Activated CD4-positive, CD25-positive, alpha-beta regulatory T cell treated with anti-CD3 and anti-CD28 coated beads, Interleukin-2, amount 50 U/mL, for 72 hours (primary cell): ENCODE data around the gene HTRA3.

Experiments
- DNase-seq: peaks from one replicate; pipeline ENCODE4 v3.0.0; 2021

HTRA3 gene

DNA sequence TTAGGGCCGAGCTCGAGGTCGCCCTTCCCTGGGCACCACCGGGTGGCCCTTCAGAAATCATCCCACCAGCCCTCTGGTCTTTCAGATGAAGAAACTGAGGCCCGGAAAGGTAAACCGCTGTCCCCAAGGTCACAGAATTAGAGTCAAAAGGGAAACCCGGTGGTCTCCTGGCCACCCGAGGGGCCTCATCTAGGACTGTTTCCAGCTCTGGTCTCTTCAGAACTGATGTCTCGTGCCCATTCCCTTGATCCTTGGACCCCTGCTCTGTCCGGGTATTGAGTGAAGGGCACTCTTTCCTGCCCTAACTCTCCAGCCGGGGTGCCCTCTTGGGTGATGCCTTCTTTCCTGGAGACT lies 841 bp downstream of the HTRA3 start:
- DNase-seq = no peak

- no peak for DNase-seq
These were observed 1.6 kb downstream of the HTRA3 start for GRCh38 chr4:8270912-8271815.

- no peak for DNase-seq
These were observed 2.3 kb downstream of the HTRA3 start for GRCh38 chr4:8271821-8272220.

DNA sequence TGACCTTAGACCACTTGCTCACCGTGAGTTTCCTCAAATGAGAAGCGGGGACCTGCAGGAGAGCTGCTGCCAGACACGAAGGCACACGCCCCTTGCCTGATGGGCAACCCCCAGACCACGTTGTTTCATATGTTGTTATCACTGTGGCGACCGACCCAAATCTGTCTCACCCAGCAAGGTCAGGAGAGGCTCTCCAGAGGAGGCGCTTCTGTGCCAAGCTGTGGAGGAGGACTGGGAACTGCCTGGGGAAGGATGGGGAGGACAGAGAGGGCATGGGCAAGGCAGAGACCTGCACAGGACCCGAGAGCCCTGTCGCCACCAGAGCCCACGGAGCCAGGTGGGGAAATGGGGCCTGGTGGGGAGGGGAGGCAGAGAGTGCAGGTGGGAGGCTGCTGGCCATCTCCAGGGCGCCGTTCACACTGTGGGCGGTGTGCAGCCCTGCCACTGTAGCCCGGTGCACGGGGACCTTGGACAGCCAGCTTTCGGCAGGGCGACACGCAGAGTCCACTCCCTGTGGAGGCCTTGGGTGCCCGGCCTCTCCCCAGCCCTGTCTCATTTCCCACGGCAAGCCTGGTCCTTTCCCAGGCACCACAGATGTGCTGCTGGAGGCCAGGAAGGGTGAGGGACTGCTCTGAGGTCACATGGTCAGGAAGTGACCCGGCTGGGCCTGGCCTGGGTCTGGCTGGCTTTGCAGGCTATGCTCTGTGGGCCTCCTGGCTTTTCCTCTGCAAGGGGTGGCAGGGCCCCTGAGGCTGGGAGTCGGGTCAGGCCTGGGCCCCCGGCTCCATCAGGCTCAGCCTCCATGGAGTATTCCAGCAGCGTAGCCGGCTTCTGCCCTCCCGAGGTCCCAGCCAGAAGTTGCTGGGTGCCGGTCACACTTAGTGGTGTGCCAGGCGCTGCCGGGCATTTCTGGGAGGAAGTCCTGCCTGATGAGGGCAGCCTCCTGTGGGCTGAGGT lies 3.2 kb downstream of the HTRA3 start:
- no peak for DNase-seq

DNA sequence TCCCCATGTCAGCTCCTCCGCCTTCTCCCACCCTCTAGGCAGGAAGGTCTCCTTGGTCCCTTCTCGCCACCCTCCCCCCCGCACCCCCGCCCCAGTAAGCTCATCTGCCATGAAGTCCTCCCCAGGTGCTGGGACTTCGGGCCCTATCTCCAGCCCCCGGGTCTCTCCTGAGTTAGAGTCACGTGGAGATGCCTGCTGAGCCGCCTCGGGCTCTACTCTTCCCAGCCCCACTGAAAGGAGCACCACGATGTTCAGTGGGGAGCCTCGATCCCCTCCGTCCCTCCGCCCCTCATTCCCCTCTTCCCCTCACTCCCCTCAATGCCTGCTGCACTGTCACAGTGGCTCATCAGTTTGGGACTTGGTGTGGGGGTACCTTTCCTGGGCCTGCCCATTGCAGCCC lies 3.9 kb downstream of the HTRA3 start:
- no peak for DNase-seq

GRCh38 chr4:8274066-8274652 lies 4.6 kb downstream of the HTRA3 start:
- DNase-seq = no peak

GRCh38 chr4:8274765-8275547 lies 5.4 kb downstream of the HTRA3 start:
- DNase-seq = no peak

DNA sequence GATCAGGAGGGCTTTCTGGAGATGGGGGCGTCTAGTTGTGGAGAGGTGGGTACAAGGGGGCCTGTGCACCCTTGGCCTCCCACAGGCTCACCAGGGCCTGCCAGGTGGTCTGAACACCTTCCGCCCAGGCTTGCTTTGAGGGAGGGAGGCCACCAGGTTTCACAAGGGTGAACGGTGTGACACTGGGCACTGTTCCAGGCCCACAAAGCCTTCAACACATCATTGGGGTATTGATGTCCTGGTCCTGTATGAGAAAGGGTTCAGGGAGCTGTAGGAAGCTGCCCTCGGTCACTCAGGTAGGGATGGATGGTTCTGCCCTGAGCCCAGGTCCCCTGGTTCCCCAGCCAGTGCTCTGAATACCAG lies 6.0 kb downstream of the HTRA3 start:
- no peak for DNase-seq

DNA sequence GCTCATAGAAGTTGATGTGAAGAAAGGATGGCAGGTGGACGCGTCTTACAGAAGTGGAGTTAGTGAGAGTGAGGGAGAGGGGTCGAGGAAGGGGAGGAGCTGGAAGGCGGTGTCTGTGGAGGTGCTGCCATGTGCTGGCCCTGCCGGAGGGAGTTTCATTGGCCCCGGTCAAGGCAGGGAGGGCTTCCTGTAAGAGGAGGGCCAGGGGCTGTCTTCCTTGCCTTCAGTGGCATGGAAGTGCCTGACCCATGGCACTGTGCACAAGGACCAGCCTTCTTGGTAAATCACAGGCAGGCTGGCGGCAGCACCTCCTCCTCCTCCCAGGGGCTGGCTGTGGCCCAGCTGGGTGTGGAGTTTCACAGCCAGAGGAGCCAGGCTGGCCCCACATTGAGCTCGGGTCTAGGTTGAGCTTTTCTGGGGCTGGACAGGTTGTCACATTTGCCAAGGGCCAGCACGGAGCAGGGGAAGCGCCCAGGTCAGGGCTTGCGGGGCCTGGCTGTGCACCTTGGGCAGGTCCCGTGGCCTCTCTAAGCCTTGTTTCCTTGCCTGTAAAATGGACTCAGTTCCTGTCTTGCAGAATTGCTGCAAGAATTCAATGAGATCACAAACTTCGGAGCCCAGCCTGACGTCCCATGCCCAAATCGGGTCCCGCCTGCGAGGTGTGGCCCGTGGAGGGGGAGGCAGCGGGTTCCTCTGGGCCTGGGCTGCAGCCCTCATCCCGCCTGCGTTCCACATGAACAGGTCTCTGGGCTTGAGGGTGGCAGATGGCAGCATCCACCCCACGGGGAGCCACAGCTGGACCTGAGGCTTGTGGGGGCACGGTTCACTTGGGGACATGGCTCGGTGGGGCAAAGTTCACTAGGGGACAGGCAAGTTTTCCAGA lies 7.0 kb downstream of the HTRA3 start:
- no peak for DNase-seq

- DNase-seq = no peak
These were observed 7.9 kb downstream of the HTRA3 start for GRCh38 chr4:8277356-8278008.

DNA sequence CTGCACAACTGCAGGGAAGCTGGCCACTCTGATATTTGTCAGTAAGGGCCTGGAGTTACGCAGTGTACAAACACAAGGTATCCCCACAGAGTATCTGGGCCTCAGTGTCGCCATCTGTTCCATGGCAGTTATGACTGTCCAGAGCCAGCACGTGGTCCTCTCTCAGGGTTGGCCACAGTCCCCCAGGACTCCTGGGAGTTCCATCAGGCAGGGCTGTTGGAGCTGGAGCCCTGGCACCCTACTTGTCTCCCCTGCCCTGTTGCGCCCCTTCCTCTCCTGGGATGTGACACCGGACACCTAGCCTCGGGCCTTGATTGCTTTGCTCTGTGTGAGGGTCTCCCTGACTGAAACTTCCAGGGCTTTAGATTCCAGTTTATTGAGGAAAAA lies 8.4 kb downstream of the HTRA3 start:
- no peak for DNase-seq

- DNase-seq = no peak
These were observed 9.1 kb downstream of the HTRA3 start for GRCh38 chr4:8278421-8279287.

DNA sequence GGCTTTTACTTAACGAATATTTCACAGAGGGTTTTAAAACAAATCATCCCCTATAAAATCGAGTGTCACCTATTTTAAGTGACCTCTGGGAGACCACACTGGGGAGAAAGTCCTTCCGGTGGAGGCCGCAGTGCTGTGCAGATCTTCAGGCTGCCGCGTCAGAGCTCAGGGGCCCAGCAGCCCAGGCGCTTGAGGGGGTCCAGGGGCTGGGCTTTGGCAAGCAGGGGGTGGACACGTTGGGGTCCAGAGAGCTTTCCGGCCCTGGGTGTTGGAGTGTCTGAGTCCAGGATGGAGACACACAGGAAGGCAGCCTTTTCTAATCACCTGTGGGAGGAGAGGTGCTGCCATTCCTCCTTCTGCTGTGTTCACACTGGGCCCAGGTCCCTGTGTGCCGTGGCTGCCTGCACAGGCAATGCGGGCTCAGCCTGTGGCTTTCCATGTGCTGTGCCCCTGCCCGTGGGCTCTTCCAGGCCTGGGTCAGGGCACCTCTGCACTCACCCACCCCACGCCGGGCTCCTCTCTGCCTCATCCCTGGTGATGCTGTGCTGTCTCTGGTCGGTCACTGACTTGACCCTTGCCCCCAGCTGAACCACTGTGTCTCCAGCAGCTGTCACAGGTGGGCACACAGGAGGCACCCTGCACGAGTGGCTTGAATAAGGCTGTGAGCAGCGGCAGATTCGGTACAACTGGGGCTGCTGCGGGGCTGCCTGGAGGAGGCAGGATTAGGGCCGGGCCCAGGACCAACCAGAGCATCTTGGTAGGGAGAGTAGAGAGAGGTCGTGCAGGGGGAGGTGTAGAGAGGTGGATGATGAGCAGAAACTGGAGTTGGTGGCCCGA lies 10.0 kb downstream of the HTRA3 start:
- DNase-seq = no peak

DNA sequence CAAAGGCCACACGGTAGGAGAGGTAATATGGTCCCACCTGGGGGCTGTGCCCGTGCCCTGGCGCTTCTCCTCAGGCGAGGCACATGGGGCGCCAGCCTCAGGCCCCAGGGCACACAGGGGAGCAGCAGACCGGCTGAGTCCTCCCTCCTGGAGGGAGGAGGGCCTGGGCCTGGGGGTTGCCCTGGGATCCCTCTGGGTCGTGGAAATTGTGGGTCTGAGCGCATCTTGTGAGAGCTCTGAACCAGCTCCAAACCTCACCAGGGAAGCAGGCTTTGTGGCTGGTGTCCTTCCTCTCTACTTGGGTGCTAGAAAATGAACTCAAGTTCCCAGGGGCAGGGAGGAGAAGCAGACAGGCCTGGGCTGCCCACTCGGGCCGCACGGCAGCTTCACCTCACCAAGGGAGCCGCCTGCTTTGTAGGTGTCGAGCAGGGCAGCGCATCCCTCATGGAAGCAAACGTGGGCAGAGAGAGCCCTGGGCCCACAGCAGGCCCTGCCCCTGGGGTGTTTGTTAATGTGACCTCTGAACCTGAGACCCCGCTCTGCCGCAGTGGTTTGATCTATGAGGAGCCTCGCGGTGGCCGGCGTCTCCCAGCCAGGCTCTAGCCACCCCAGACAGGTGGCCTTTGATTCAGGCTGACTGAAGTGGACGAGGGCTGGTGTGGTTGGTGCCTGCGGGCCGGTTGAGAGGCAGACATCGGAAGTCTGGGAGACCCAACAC lies 10.8 kb downstream of the HTRA3 start:
- DNase-seq = no peak

DNA sequence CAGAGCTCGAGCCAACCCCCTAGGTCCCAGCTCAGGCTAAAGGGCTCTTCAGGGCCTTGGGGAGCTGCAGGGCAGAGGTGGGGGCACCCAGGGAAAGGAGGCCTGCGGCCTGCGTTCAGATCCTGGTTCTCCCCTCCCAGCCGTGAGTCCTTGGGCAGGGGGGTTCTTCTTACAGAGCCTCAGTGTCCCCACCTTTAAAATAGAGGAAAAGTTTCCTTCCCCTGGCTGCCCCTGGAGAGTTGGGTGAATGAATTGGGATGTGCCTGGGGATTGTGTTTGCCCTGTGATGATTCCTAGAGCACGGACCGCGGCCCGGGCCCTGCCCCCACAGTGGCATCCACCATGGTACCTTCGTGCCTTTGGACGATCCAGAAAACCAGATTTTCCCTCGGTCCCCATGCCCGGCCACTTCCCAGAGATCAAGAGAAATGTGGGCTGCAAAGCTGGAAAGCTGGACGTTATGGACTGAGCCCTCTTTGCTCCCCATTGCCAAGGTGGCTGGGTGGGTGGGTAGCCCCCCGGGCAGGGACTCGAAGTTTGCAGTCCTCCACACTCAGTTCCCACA lies 11.4 kb downstream of the HTRA3 start:
- no peak for DNase-seq

- no peak for DNase-seq
These were observed 12.1 kb downstream of the HTRA3 start for GRCh38 chr4:8281519-8282133.

GRCh38 chr4:8282134-8282641 lies 12.6 kb downstream of the HTRA3 start:
- no peak for DNase-seq
